Measurements from ENCODE around the gene FOXR1. TPM values are rescaled to one million over a fixed set of nuclear protein-coding genes. Genes with fewer than 3 reads are reported as not detected.

The FOXR1 gene
- total RNA-seq, 1 experiment from 2014 or later: not detected

GRCh38 chr11:119025978-119026766 lies 54.6 kb downstream of the FOXR1 start:
- DNase-seq (ENCODE audit: low read depth): no peak

DNA sequence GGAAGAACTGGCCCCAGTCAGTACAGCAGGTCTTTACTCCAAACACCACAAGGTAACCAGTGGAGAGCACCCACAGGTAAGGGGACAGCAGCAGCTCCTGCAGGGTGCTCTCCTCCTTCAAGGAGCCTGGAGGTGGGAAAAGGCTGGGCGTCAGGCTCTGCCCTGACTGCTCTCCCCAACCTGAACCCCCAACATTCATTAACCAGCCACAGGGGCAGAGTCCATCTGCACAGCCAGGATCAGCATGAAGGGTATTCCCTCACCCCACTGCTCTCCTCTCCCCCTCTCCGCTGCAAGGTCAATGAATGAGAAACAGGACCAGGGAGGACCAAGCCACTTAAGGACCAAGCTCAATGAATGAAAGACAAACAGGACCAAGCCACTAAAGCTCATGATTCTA lies 55.4 kb downstream of the FOXR1 start:
- DNase-seq (ENCODE audit: low read depth): no peak

DNA sequence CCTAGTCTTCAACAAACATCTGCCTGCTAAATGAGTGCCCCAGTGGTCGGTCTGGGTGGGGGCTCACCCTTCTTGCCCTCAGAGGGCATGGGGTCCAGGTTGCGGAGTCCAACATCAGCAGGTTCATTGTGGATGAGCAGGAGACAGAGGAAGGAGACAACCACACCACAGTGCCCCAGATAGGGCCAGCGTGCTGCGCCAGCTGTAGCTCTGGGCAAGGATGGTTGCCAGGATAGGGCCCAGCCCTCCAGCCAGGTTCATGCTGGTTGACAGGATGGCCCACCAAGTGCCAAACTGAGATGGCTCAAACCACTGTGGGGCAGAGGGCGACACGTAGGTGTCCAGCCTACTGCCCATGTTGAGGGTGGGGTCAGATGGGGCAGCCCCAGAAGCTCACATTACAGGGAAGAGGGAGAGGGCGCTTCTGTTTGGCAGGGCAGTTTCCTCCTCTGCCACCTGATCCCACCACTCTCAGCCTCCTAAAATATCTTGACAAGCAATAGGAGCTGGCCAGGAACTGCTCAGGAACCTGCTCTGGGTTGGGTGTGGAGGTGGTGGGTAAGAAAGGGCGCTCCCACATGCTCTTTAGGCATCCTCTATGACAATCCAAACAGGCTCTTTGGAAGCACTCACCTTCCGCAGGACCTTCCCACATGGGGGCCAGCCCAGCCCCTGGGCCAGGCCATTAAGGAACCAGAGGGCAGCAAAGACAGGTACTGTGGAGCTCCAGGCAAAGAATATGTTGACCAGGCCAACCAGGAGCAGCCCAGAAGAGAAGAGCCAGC lies 56.2 kb downstream of the FOXR1 start:
- no peak for DNase-seq (ENCODE audit: low read depth)

DNA sequence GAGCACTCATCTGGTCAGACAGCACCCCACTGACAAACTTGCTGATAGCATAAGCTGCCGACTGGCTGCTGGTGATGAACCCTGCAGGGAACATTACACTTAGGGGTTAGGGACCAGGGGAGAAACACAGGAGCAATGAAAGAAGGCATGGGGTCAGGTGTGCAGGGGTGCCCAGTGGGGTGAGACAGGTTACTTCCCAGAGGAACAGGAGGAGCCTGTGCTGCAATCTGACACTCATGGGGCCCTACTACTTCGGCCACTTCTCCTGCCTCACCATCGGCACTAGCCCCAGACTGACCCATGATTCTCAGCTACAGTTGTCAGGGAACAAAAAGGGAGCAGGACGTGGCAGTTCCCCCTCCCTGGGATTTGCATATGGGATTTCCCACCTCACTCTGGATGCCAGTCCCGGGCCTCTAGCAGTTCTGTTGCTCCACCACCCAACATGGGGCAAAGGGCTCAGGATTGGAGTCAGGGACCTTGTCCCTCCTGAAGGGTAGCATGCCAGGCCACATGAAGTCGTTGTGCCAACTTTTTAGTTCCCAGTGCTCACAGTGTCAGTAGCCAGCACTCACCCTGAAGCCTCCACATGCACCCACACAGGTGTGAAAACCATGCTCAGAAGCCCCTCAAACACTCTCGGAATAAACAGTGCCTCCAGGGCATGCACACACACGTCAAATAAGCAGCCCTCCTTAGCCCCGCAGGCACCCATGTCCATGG lies 56.9 kb downstream of the FOXR1 start:
- no peak for DNase-seq (ENCODE audit: low read depth)

- DNase-seq (ENCODE audit: low read depth): no peak
These were observed 57.4 kb downstream of the FOXR1 start for GRCh38 chr11:119029069-119029339.

GRCh38 chr11:119029340-119030028 lies 57.9 kb downstream of the FOXR1 start:
- DNase-seq (ENCODE audit: low read depth): no peak

DNA sequence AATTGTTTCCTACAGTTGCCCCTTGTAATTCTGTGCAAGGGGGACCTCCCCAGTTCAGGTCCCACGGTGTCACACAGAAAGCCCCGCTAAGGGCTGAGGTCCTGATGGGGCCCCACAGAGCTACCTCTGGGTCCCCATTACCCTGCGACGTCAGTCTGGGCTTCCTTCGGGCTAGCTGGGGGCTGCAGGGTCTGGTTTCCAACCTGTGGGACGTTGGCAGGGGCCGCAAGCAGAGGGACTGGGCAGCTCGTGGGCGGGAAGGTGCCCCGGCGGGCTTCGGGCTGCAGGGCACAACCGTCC lies 58.4 kb downstream of the FOXR1 start:
- no peak for DNase-seq (ENCODE audit: low read depth)

DNA sequence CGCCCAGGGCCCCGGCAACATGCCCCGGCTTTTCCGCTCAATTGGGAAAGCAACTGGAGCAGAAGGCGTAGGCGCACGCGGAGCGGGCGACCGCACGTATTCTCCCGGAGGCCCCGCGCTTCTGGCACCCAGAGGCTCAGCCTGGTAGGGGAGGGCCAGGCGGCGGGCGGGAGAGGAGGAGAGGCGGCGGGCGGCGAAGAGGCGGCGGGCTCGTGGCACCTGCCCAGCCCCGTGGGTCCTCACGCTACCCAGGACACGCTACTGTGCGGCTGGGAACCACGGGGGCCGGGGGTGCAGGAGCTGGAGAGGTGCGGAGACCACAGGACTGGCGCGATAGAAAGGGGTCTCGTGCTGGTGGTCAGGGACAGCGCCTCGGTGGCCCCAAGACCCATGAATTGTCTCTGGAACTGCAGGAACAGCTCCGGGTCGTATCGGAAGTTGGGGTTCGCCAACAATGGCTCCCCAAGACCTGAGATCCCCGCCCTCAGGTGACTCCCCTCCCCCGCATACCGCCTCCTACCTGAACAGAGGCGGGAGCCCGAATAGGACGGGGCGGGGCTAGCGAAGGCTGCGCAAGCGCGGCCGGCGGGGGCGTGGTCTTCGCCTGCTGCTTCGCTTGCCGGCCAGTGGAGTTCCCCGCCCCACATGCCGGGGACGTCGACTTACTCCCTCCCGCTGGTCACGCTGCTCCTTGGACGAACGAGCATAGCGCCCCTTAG lies 58.9 kb downstream of the FOXR1 start, which contains the start of gene SLC37A4:
Gene SLC37A4 (minus strand): TSS at position 549 of the 719 bp plus-strand sequence.
- peak; percentile 94 for DNase-seq (ENCODE audit: low read depth)

Small RNA genes lying within 50 kb of the gene (small RNA-seq; reads per million reads assigned to genes)
- gene AP003392.2 (not detected), gene RF00017 (not detected), gene RF00019 (not detected), gene RN7SL688P (not detected)

Other genes starting within 250 kb of the FOXR1 start
- 34.4 and 55.5 TPM in 2 replicates for gene DDX6, start 180.6 kb upstream of the FOXR1 start, total RNA-seq (2014; rRNA removed; shearing (Covaris generic))
- not detected in 2 replicates for gene CXCR5, start 87.9 kb upstream of the FOXR1 start, total RNA-seq (2014; rRNA removed; shearing (Covaris generic))
- gene BCL9L, start 45.8 kb upstream of the FOXR1 start, total RNA-seq (2014; rRNA removed; shearing (Covaris generic)): 22.5 and 24.8 TPM in 2 replicates
- gene UPK2, start 15.5 kb upstream of the FOXR1 start, total RNA-seq (2014; rRNA removed; shearing (Covaris generic)): not detected in 2 replicates
- 12.4 and 14.1 TPM in 2 replicates for gene CENATAC, start 26.4 kb downstream of the FOXR1 start, total RNA-seq (2014; rRNA removed; shearing (Covaris generic))
- 778 and 1,119 TPM in 2 replicates for gene RPS25, start 46.6 kb downstream of the FOXR1 start, total RNA-seq (2014; rRNA removed; shearing (Covaris generic))
- gene TRAPPC4, start 47.0 kb downstream of the FOXR1 start, total RNA-seq (2014; rRNA removed; shearing (Covaris generic)): 154 and 181 TPM in 2 replicates
- 26.6 and 32.1 TPM in 2 replicates for gene SLC37A4, start 59.1 kb downstream of the FOXR1 start, total RNA-seq (2014; rRNA removed; shearing (Covaris generic))
- gene HYOU1, start 85.4 kb downstream of the FOXR1 start, total RNA-seq (2014; rRNA removed; shearing (Covaris generic)): 123 and 139 TPM in 2 replicates
- 24.9 and 29.0 TPM in 2 replicates for gene VPS11, start 96.1 kb downstream of the FOXR1 start, total RNA-seq (2014; rRNA removed; shearing (Covaris generic))
- gene HMBS, start 113.1 kb downstream of the FOXR1 start, total RNA-seq (2014; rRNA removed; shearing (Covaris generic)): 6.1 and 9.3 TPM in 2 replicates
- gene DPAGT1, start 130.1 kb downstream of the FOXR1 start, total RNA-seq (2014; rRNA removed; shearing (Covaris generic)): 35.0 and 46.0 TPM in 2 replicates
- 17.2 and 17.8 TPM in 2 replicates for gene C2CD2L, start 135.6 kb downstream of the FOXR1 start, total RNA-seq (2014; rRNA removed; shearing (Covaris generic))
- 17.9 and 18.2 TPM in 2 replicates for gene HINFP, start 149.8 kb downstream of the FOXR1 start, total RNA-seq (2014; rRNA removed; shearing (Covaris generic))
- gene ABCG4, start 177.3 kb downstream of the FOXR1 start, total RNA-seq (2014; rRNA removed; shearing (Covaris generic)): not detected in 2 replicates
- 11.0 and 11.3 TPM in 2 replicates for gene NLRX1, start 197.0 kb downstream of the FOXR1 start, total RNA-seq (2014; rRNA removed; shearing (Covaris generic))
- gene NHERF4, start 213.7 kb downstream of the FOXR1 start, total RNA-seq (2014; rRNA removed; shearing (Covaris generic)): not detected in 2 replicates
- gene CBL, start 234.6 kb downstream of the FOXR1 start, total RNA-seq (2014; rRNA removed; shearing (Covaris generic)): 9.3 and 12.0 TPM in 2 replicates

Data from HT1080 (cell line).